HG02938 (cell line): ENCODE data around the gene KCTD3.

Experiments
- ATAC-seq: cut with Tn5 transposase; IDR thresholded peaks from one replicate; pipeline ENCODE4 v1.9.1; 2021; ENCODE audit warnings: mild to moderate bottlenecking, moderate library complexity; ENCODE audit not compliant: unreplicated experiment

Gene KCTD3

GRCh38 chr1:215603319-215603718 lies 36.2 kb downstream of the KCTD3 start:
- no peak for ATAC-seq

GRCh38 chr1:215605011-215605621 lies 38.0 kb downstream of the KCTD3 start:
- ATAC-seq, result no peak

GRCh38 chr1:215606036-215606435 lies 38.9 kb downstream of the KCTD3 start:
- ATAC-seq, result no peak

GRCh38 chr1:215606564-215607168 lies 39.6 kb downstream of the KCTD3 start:
- peak; percentile 48 for ATAC-seq

- ATAC-seq, result no peak
Observed at GRCh38 chr1:215607412-215607811, 40.3 kb downstream of the KCTD3 start.

- no peak for ATAC-seq
Observed at GRCh38 chr1:215608646-215609045, 41.5 kb downstream of the KCTD3 start.

- ATAC-seq, result no peak
Observed at GRCh38 chr1:215612391-215612790, 45.3 kb downstream of the KCTD3 start.

- no peak for ATAC-seq
Observed at GRCh38 chr1:215617979-215618378, 50.9 kb downstream of the KCTD3 start.

- no peak for ATAC-seq
Observed at GRCh38 chr1:215623162-215623561, 56.1 kb downstream of the KCTD3 start.

GRCh38 chr1:215625949-215626348 lies 58.8 kb downstream of the KCTD3 start:
- no peak for ATAC-seq

GRCh38 chr1:215631040-215631439 lies 63.9 kb downstream of the KCTD3 start:
- no peak for ATAC-seq

GRCh38 chr1:215631489-215631888 lies 64.4 kb downstream of the KCTD3 start:
- ATAC-seq, result no peak

GRCh38 chr1:215635827-215636226 lies 68.7 kb downstream of the KCTD3 start:
- ATAC-seq, result no peak

GRCh38 chr1:215636258-215636965 lies 69.3 kb downstream of the KCTD3 start:
- no peak for ATAC-seq

- ATAC-seq, result no peak
Observed at GRCh38 chr1:215637041-215637573, 70.0 kb downstream of the KCTD3 start.

GRCh38 chr1:215640429-215641148 lies 73.5 kb downstream of the KCTD3 start:
- no peak for ATAC-seq

GRCh38 chr1:215643592-215644321 lies 76.7 kb downstream of the KCTD3 start:
- ATAC-seq, result no peak

- ATAC-seq, result no peak
Observed at GRCh38 chr1:215645182-215645581, 78.1 kb downstream of the KCTD3 start.

GRCh38 chr1:215645861-215646260 lies 78.8 kb downstream of the KCTD3 start:
- no peak for ATAC-seq

- ATAC-seq, result no peak
Observed at GRCh38 chr1:215647738-215648137, 80.6 kb downstream of the KCTD3 start.

GRCh38 chr1:215648957-215649356 lies 81.9 kb downstream of the KCTD3 start:
- no peak for ATAC-seq
